A549 (cell line): ENCODE data around the gene AP2A2. TPM values are rescaled to one million over a fixed set of nuclear protein-coding genes. Genes with fewer than 3 reads are reported as not detected.
"Not testable (repeated sequence)": the region's sequence is repeated elsewhere in the genome, so short reads cannot be mapped to it uniquely, and the experiment has no call there.

Source experiments
- ATAC-seq, 2 experiments: fragments of 200-7000 bp in 1 of 2; fragments of >200 bp in 1 of 2; cut with Nextera tagmentation in 1 of 2; cut with Tn5 transposase in 1 of 2; 3 replicates each; pipeline versions ENCODE4 v1.8.0 to v1.9.1; 2018 to 2020; ENCODE audit warnings: mild to moderate bottlenecking in 1 of 2, moderate library complexity in 1 of 2
- CTCF ChIA-PET: fragments of 300-600 bp; sonication (Branson Sonifier 250); formaldehyde crosslinking; extraction: SDS; loops from one replicate; lab custom pipeline; 2021; ENCODE audit warnings: antibody characterized with exemption, inconsistent platforms; lab: Yijun Ruan, JAX
- POLR2A ChIA-PET: fragments of 350-600 bp; formaldehyde crosslinking; extraction: SDS; loops from one replicate; lab custom pipeline; 2021; ENCODE audit warnings: antibody characterized with exemption, inconsistent platforms; lab: Yijun Ruan, JAX
- DNase-seq, 2 experiments: peaks; one replicate each; pipeline versions ENCODE4 v3.0.0 to v3.0.0-alpha.2; 2011 to 2016; ENCODE audit warnings: low read depth in 1 of 2, low spot score in 1 of 2
- FAIRE-seq: peaks from 2 replicates; lab custom pipeline; 2011; peaks lifted over from hg19 to GRCh38; lab: Jason Lieb, UNC
- H3K27ac ChIP-seq, 2 experiments: fragments of >200 bp; sonication (Bioruptor Twin); formaldehyde crosslinking; 3 replicates each; pipeline ENCODE4 v1.5.1; 2016 to 2017
- H3K4me1 ChIP-seq: fragments of >200 bp; sonication (Bioruptor Twin); formaldehyde crosslinking; 3 replicates; pipeline ENCODE4 v1.6.1; 2016
- H3K4me2 ChIP-seq: fragments of >200 bp; sonication (Bioruptor Twin); formaldehyde crosslinking; 3 replicates; pipeline ENCODE4 v1.6.1; 2016
- H3K4me3 ChIP-seq: fragments of >200 bp; sonication (Bioruptor Twin); formaldehyde crosslinking; 3 replicates; pipeline ENCODE4 v1.5.1; 2016
- H3K9me3 ChIP-seq: fragments of >200 bp; sonication (Bioruptor Twin); formaldehyde crosslinking; 3 replicates; pipeline ENCODE4 v1.6.1; 2016
- BHLHE40 ChIP-seq: IDR thresholded peaks from 2 replicates; pipeline ENCODE4 v1.6.1; 2012; ENCODE audit warnings: low read depth, low read length, inconsistent platforms
- CHD2 ChIP-seq: fragments of 150-350 bp; IDR thresholded peaks from 2 replicates; pipeline ENCODE4 v1.6.1; 2014; ENCODE audit warnings: low read length; ENCODE audit not compliant: partially characterized antibody
- CHD4 ChIP-seq: fragments of 200-600 bp; sonication (generic); IDR thresholded peaks from 2 replicates; pipeline ENCODE4 v1.6.1; 2016; ENCODE audit warnings: antibody characterized with exemption, mild to moderate bottlenecking, borderline replicate concordance
- E2F6 ChIP-seq: IDR thresholded peaks from 2 replicates; pipeline ENCODE4 v1.6.1; 2012; ENCODE audit warnings: low read depth, borderline replicate concordance
- EHF ChIP-seq: fragments of 250-450 bp; sonication (Bioruptor Pico); IDR thresholded peaks from 2 replicates; pipeline ENCODE4 v1.5.0; 2020; ENCODE audit warnings: mild to moderate bottlenecking
- ESRRA ChIP-seq: fragments of 150-350 bp; IDR thresholded peaks from 2 replicates; pipeline ENCODE4 v1.6.1; 2014; ENCODE audit warnings: mild to moderate bottlenecking, low read length, borderline replicate concordance
- FOSL2 ChIP-seq, 2 experiments: fragments of 450-650 bp in 1 of 2; fragments of >200 bp in 1 of 2; sonication (Bioruptor Twin) in 1 of 2; formaldehyde crosslinking; IDR thresholded peaks; 2 replicates each; pipeline versions ENCODE4 v1.5.0 to v1.6.1; 2016 to 2020; ENCODE audit warnings: mild to moderate bottlenecking in 1 of 2, moderate library complexity in 1 of 2
- GATA3 ChIP-seq: IDR thresholded peaks from 2 replicates; pipeline ENCODE4 v1.6.1; 2012; ENCODE audit warnings: borderline replicate concordance
- HOXB13 ChIP-seq: fragments of 250-450 bp; sonication (Bioruptor Pico); IDR thresholded peaks from 2 replicates; pipeline ENCODE4 v1.5.0; 2020; ENCODE audit warnings: low read depth, mild to moderate bottlenecking, moderate library complexity
- HOXB5 ChIP-seq: fragments of 250-450 bp; sonication (Bioruptor Pico); IDR thresholded peaks from 2 replicates; pipeline ENCODE4 v1.5.0; 2020; ENCODE audit warnings: mild to moderate bottlenecking, moderate library complexity
- JUN ChIP-seq, 2 experiments: fragments of >200 bp; sonication (Bioruptor Twin); formaldehyde crosslinking; IDR thresholded peaks; 2 replicates in 1 of 2; 3 replicates in 1 of 2; pipeline ENCODE4 v1.6.1; 2016 to 2017
- JUNB ChIP-seq: fragments of >200 bp; sonication (Bioruptor Twin); formaldehyde crosslinking; IDR thresholded peaks from 2 replicates; pipeline ENCODE4 v1.6.1; 2016
- MAFK ChIP-seq: fragments of 450-650 bp; IDR thresholded peaks from 2 replicates; pipeline ENCODE4 v1.6.1; 2014; ENCODE audit not compliant: partially characterized antibody
- MAZ ChIP-seq: fragments of 150-350 bp; IDR thresholded peaks from 2 replicates; pipeline ENCODE4 v1.6.1; 2014; ENCODE audit warnings: antibody characterized with exemption, low read depth, low read length, borderline replicate concordance
- PHF8 ChIP-seq: fragments of 200-600 bp; sonication (generic); IDR thresholded peaks from 2 replicates; pipeline ENCODE4 v1.6.1; 2016; ENCODE audit warnings: low read depth, mild to moderate bottlenecking, antibody characterized with exemption, moderate library complexity, borderline replicate concordance
- POLR2A ChIP-seq: IDR thresholded peaks from 2 replicates; pipeline ENCODE4 v1.6.1; 2012; ENCODE audit warnings: mild to moderate bottlenecking, low read length
- POLR2AphosphoS2 ChIP-seq: conservative IDR thresholded peaks from 2 replicates; pipeline ENCODE4 v1.6.1; 2012; ENCODE audit warnings: low read length, improper control_type of control experiment, inconsistent platforms
- RCOR1 ChIP-seq: fragments of 150-350 bp; IDR thresholded peaks from 2 replicates; pipeline ENCODE4 v1.6.1; 2014; ENCODE audit warnings: antibody characterized with exemption, low read length, low read depth
- TP53 ChIP-seq: fragments of 250-450 bp; sonication (Bioruptor Pico); IDR thresholded peaks from 2 replicates; pipeline ENCODE4 v1.5.0; 2021; ENCODE audit warnings: mild to moderate bottlenecking, moderate library complexity
- WGBS: methylation state at CpG from one replicate; pipeline ENCODE4 v1.1.6; 2017; ENCODE audit errors: missing lambda C conversion rate; 5-methylcytosine and 5-hydroxymethylcytosine counted together
- polyA plus RNA-seq, 4 experiments: library from polyadenylated mRNA; depleted of rRNA in 3 of 4; stranded (reverse); fragments of >200 nt; fragmentation: RNase III in 1 of 4; extraction: RNeasy Plus Mini Kit Qiagen cat#74134 plus additional on column Dnase treatment in 1 of 4; gene quantifications; 2 replicates in 3 of 4; 3 replicates in 1 of 4; pipeline ENCODE4 v1.2.3, GENCODE V29; 2011 to 2017
- TF ChIP-seq, protein P1 (sequence below): fragments of 150-350 bp; IDR thresholded peaks from 2 replicates; pipeline ENCODE4 v1.6.1; 2014; ENCODE audit warnings: low read depth, mild to moderate bottlenecking, low read length
- TF ChIP-seq, protein P2 (sequence below): IDR thresholded peaks from 2 replicates; pipeline ENCODE4 v1.6.1; 2012

The AP2A2 gene
- polyA plus RNA-seq, 2 of the 4 experiments (the other 2 are of a cell fraction), result 39.4 to 60.4 TPM

DNA sequence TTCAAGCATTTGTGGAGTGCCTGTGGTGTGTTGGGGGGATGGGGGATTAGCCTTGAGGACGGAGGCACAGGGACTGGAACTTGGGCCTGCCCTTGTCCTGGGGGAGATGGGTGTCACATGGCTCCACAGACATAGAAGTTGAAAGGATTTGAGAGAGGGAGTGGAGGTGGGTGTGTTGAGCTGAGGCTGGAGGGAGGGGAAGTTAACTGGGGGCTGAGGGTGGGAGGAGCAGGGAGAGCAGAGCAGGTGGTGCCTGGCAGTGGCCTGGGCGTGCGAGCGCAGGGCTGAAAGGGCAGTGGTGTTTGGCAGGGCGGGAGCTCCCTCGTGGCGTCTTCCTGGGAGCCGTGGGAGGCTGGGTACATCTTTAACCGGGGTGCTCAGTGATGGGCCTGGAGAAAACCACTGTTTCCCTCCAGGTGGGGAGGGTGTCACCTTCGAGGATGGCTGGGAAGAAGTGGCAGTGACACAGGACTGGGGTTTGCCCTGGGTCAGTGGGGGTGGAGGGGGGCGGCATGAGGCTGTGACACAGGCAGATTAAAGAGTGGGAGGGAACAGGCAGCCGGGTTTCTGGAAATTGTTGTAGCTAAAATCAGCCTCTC is 45.5 kb downstream of the AP2A2 start:
- ChIA-PET POLR2A (no interaction called here), CTCF (interaction anchor here (0.8 kb wide), 1 partner anchor 123 kb away, joined by 4 read pairs; no protein-coding TSS in a partner anchor)
- no peak for ATAC-seq
- no peak overlapping the region for H3K4me2 ChIP-seq
- DNase-seq, result no peak
- H3K27ac ChIP-seq, result 0 out of 6 replicates have a peak overlapping the region, but pooled peaks of 1 of the 2 experiments have one; percentile 3
- H3K4me3 ChIP-seq, result no peak overlapping the region
- no peaks in the 10 kb centered on the region for H3K9me3 ChIP-seq
- TF ChIP-seq CHD2 (no peak), GATA3 (no peak), RCOR1 (no peak), PHF8 (no peak)
- FAIRE-seq, result no peak
- peaks cover 6% of the 10 kb centered on the region; the same call in 1 of the 3 replicates for H3K4me1 ChIP-seq
- WGBS, result 82% methylated on average over 12 of the region's 12 CpGs

DNA sequence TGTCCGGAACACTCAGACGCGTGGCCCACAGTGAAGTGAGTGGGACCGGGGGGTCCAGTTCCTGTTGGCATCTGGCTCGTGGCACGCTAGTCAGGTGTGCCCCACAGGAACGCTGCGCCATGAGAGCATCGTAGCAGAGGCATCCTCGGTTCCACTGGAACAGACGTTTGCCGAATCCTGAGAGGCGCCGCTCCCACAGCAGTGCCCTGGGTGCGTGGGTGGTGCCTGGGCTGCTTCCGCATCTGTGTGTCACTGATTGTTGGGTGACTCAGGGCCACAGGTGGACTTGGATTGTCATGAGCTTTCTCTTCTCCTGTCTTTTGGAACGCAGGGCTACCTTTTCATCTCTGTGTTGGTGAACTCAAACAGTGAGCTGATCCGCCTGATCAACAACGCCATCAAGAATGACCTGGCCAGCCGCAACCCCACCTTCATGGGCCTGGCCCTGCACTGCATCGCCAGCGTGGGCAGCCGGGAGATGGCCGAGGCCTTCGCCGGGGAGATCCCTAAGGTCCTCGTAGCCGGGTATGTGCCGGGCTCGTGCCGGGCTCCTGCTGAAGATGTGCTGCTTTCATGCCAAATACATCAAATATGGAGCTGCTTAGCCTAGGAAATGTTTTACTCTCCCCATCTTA is 46.2 kb downstream of the AP2A2 start:
- ATAC-seq (no peak), FAIRE-seq (no peak), DNase-seq (no peak)
- POLR2A ChIA-PET, result no interaction called here
- 93% methylated on average over 26 of the region's 31 CpGs for WGBS
- H3K27ac ChIP-seq, result no peak overlapping the region
- peaks cover 4% of the 10 kb centered on the region; the same call in 1 of the 3 replicates for H3K4me1 ChIP-seq
- no peak overlapping the region for H3K4me3 ChIP-seq
- H3K4me2 ChIP-seq, result no peak overlapping the region
- TF ChIP-seq E2F6, result no peak
- TF ChIP-seq, all 56 proteins: peak for 0
- no peaks in the 10 kb centered on the region for H3K9me3 ChIP-seq
- CTCF ChIA-PET, result no interaction called here

DNA sequence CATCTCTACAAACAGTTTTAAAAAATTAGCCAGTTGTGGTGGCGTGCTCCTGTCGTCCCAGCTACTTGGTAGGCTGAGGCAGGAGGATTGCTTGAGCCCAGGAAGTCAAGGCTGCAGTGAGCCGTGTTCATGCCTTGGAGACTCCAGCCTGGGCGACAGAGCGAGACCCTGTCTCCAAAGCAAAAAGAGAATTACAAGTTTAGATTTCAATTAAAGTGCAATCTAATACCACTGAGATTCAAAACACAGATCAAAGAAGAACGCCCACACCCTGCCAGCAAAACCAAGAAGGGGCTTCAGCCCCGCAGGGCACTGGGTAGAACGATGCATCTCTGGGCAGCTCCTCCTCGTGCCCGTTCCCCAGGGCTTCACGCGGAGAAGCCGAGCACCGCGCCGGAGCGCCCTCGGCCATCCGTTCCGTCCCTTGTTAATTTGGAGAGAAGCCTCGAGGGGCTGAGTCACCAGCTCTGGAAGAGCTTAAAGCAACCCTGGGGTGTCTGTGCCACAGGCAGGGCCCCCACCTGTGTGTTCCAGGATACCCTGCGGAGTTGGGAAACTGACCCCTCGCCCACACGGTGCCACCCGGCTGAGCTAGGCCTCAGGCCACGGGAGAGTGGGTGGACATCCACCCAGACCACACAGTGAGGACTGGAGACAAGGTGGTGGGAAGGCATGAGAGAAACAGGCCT is 47.0 kb downstream of the AP2A2 start:
- Histone ChIP-seq H3K4me3 (no peak overlapping the region), H3K4me2 (no peak overlapping the region), H3K9me3 (no peaks in the 10 kb centered on the region), H3K4me1 (0 out of 3 replicates have a peak, but pooled peaks cover 4% of the 10 kb centered on the region), H3K27ac (no peak overlapping the region)
- ChIA-PET POLR2A (no interaction called here), CTCF (interaction anchor here (1.5 kb wide), 1 partner anchor 46 kb away, joined by 3 read pairs; no protein-coding TSS in a partner anchor)
- WGBS, result 95% methylated on average over 26 of the region's 26 CpGs
- ATAC-seq, result no peak
- FAIRE-seq, result no peak
- DNase-seq, result no peak
- TF ChIP-seq HOXB13 (CRISPR knock-in tag) (no peak), MAZ (no peak), MAFK (no peak), CHD4 (no peak), POLR2AphosphoS2 (no peak)
- TF ChIP-seq, protein P1, sequence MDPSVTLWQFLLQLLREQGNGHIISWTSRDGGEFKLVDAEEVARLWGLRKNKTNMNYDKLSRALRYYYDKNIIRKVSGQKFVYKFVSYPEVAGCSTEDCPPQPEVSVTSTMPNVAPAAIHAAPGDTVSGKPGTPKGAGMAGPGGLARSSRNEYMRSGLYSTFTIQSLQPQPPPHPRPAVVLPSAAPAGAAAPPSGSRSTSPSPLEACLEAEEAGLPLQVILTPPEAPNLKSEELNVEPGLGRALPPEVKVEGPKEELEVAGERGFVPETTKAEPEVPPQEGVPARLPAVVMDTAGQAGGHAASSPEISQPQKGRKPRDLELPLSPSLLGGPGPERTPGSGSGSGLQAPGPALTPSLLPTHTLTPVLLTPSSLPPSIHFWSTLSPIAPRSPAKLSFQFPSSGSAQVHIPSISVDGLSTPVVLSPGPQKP, result no peak
- TF ChIP-seq, protein P2, sequence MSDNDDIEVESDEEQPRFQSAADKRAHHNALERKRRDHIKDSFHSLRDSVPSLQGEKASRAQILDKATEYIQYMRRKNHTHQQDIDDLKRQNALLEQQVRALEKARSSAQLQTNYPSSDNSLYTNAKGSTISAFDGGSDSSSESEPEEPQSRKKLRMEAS, result no peak

- no peak overlapping the region for H3K4me2 ChIP-seq
- TF ChIP-seq CHD2 (no peak), MAZ (no peak), FOSL2 (IDR thresholded peaks at IDR 0.05) (no peak), FOSL2 (CRISPR knock-in tag; IDR thresholded peaks at IDR 0.05) (no peak), HOXB13 (CRISPR knock-in tag) (no peak), JUNB (no peak), JUN (IDR thresholded peaks at IDR 0.05) (no peak), ESRRA (no peak), BHLHE40 (no peak), POLR2A (no peak), EHF (CRISPR knock-in tag) (no peak), TP53 (CRISPR knock-in tag) (no peak), HOXB5 (no peak)
- TF ChIP-seq, protein P1, result no peak
- DNase-seq (no peak), FAIRE-seq (no peak), ATAC-seq (no peak)
- POLR2A ChIA-PET, result no interaction called here
- H3K4me3 ChIP-seq, result no peak overlapping the region
- 0 out of 3 replicates have a peak, but pooled peaks cover 4% of the 10 kb centered on the region for H3K4me1 ChIP-seq
- no peaks in the 10 kb centered on the region for H3K9me3 ChIP-seq
- CTCF ChIA-PET, result interaction anchor here (1.5 kb wide), 2 partner anchors 20 to 46 kb away, joined by 3 read pairs; no protein-coding TSS in a partner anchor
- H3K27ac ChIP-seq, result no peak overlapping the region
- WGBS, result 88% methylated on average over 11 of the region's 11 CpGs
These were observed 47.6 kb downstream of the AP2A2 start for GRCh38 chr11:973237-973636.

GRCh38 chr11:975376-975775 is 49.7 kb downstream of the AP2A2 start:
- POLR2A ChIA-PET, H3K4me2 ChIP-seq, DNase-seq, H3K27ac ChIP-seq, FAIRE-seq, H3K4me1 ChIP-seq, H3K4me3 ChIP-seq, H3K9me3 ChIP-seq, ATAC-seq: not testable (repeated sequence)
- CTCF ChIA-PET, result interaction anchor here (0.7 to 1.5 kb wide), 11 partner anchors 9 to 116 kb away, joined by 3 to 4 read pairs (median 3); partner anchors contain the start of gene MUC2
- 87% methylated on average over 41 of the region's 41 CpGs for WGBS
